HUES48 (cell line): Measurements from ENCODE around the gene DGCR2.
"Not testable (repeated sequence)": the region's sequence is repeated elsewhere in the genome, so short reads cannot be mapped to it uniquely, and the experiment has no call there.

ENCODE experiments used
- H3K27ac ChIP-seq: one replicate; pipeline ENCODE4 v1.7.0; 2013; ENCODE audit warnings: low read depth, low read length, inconsistent platforms
- H3K27me3 ChIP-seq: 2 replicates; pipeline ENCODE4 v1.6.1; 2013; ENCODE audit warnings: mild to moderate bottlenecking, low read length; ENCODE audit not compliant: control insufficient read depth, insufficient read depth
- H3K36me3 ChIP-seq: 2 replicates; pipeline ENCODE4 v1.6.1; 2013; ENCODE audit warnings: low read length; ENCODE audit not compliant: control insufficient read depth, insufficient read depth
- H3K4me1 ChIP-seq: 2 replicates; pipeline ENCODE4 v1.6.1; 2013; ENCODE audit warnings: mild to moderate bottlenecking, low read length; ENCODE audit not compliant: control insufficient read depth, insufficient read depth
- H3K4me3 ChIP-seq: 2 replicates; pipeline ENCODE4 v1.5.1; 2013; ENCODE audit warnings: mild to moderate bottlenecking, low read depth, low read length
- H3K9ac ChIP-seq: 2 replicates; pipeline ENCODE4 v1.6.1; 2013; ENCODE audit warnings: mild to moderate bottlenecking, low read depth, low read length, moderate library complexity
- H3K9me3 ChIP-seq: 2 replicates; pipeline ENCODE4 v1.6.1; 2013; ENCODE audit warnings: low read length; ENCODE audit not compliant: control insufficient read depth, insufficient read depth

DGCR2 gene

GRCh38 chr22:18994056-18994455 lies 128.2 kb downstream of the DGCR2 start:
- Histone ChIP-seq H3K27ac (no peak overlapping the region), H3K4me1 (no peaks in the 10 kb centered on the region), H3K9ac (no peak overlapping the region), H3K27me3 (0 out of 2 replicates have a peak, but pooled peaks cover 2% of the 10 kb centered on the region), H3K36me3 (no peaks in the 10 kb centered on the region), H3K4me3 (no peak overlapping the region), H3K9me3 (no peaks in the 10 kb centered on the region)

GRCh38 chr22:18992543-18993198 lies 129.5 kb downstream of the DGCR2 start:
- no peak overlapping the region for H3K27ac ChIP-seq
- no peaks in the 10 kb centered on the region for H3K36me3 ChIP-seq
- H3K9ac ChIP-seq: no peak overlapping the region
- no peaks in the 10 kb centered on the region for H3K9me3 ChIP-seq
- no peaks in the 10 kb centered on the region for H3K4me1 ChIP-seq
- no peak overlapping the region for H3K4me3 ChIP-seq
- 0 out of 2 replicates have a peak, but pooled peaks cover 2% of the 10 kb centered on the region for H3K27me3 ChIP-seq

- no peak overlapping the region for H3K9ac ChIP-seq
- 0 out of 2 replicates have a peak, but pooled peaks cover 2% of the 10 kb centered on the region for H3K27me3 ChIP-seq
Measured at GRCh38 chr22:18991821-18992442, 130.3 kb downstream of the DGCR2 start.

GRCh38 chr22:18991138-18991432 lies 131.1 kb downstream of the DGCR2 start:
- H3K4me3 ChIP-seq: no peak overlapping the region
- H3K36me3 ChIP-seq: no peaks in the 10 kb centered on the region
- H3K27ac ChIP-seq: no peak overlapping the region
- H3K9me3 ChIP-seq: no peaks in the 10 kb centered on the region
- 0 out of 2 replicates have a peak, but pooled peaks cover 2% of the 10 kb centered on the region for H3K27me3 ChIP-seq
- H3K9ac ChIP-seq: no peak overlapping the region
- no peaks in the 10 kb centered on the region for H3K4me1 ChIP-seq

More at GRCh38 chr22:18991821-18992442, 130.3 kb downstream of the DGCR2 start:
- no peaks in the 10 kb centered on the region for H3K4me1 ChIP-seq
- H3K27ac ChIP-seq: no peak overlapping the region
- H3K4me3 ChIP-seq: no peak overlapping the region
- no peaks in the 10 kb centered on the region for H3K9me3 ChIP-seq
- H3K36me3 ChIP-seq: no peaks in the 10 kb centered on the region

GRCh38 chr22:18990355-18991137 lies 131.7 kb downstream of the DGCR2 start:
- Histone ChIP-seq H3K9ac (no peak overlapping the region), H3K9me3 (no peaks in the 10 kb centered on the region), H3K4me1 (no peaks in the 10 kb centered on the region), H3K27ac (no peak overlapping the region), H3K36me3 (no peaks in the 10 kb centered on the region), H3K4me3 (no peak overlapping the region), H3K27me3 (0 out of 2 replicates have a peak, but pooled peaks cover 2% of the 10 kb centered on the region)

- Histone ChIP-seq H3K27ac (no peak overlapping the region), H3K4me3 (no peak overlapping the region), H3K9me3 (no peaks in the 10 kb centered on the region), H3K9ac (no peak overlapping the region), H3K27me3 (0 out of 2 replicates have a peak, but pooled peaks cover 2% of the 10 kb centered on the region), H3K36me3 (no peaks in the 10 kb centered on the region), H3K4me1 (no peaks in the 10 kb centered on the region)
Measured at GRCh38 chr22:18988958-18989357, 133.3 kb downstream of the DGCR2 start.

GRCh38 chr22:18987765-18988164 lies 134.4 kb downstream of the DGCR2 start:
- Histone ChIP-seq H3K9me3 (no peaks in the 10 kb centered on the region), H3K4me3 (no peak overlapping the region), H3K4me1 (no peaks in the 10 kb centered on the region), H3K27ac (no peak overlapping the region), H3K27me3 (no peaks in the 10 kb centered on the region), H3K9ac (no peak overlapping the region), H3K36me3 (no peaks in the 10 kb centered on the region)

GRCh38 chr22:18987114-18987513 lies 135.1 kb downstream of the DGCR2 start:
- H3K27me3 ChIP-seq, H3K9ac ChIP-seq, H3K36me3 ChIP-seq, H3K9me3 ChIP-seq, H3K27ac ChIP-seq, H3K4me3 ChIP-seq, H3K4me1 ChIP-seq: not testable (repeated sequence)
